HepG2 (cell line): ENCODE measurements around the gene SYT8. TPM values are rescaled to one million over a fixed set of nuclear protein-coding genes. Genes with fewer than 3 reads are reported as not detected.

Experiments
- ATF4 ChIP-seq, 2 experiments: fragments of 450-650 bp in 1 of 2; sonication (generic) in 1 of 2; formaldehyde crosslinking; IDR thresholded peaks; 2 replicates each; pipeline versions ENCODE4 v1.5.0 to v1.8.0; 2020 to 2022; ENCODE audit warnings: mild to moderate bottlenecking in 1 of 2, missing genetic modification reagents in 1 of 2
- CTCF ChIP-seq: sonication (generic); formaldehyde crosslinking; IDR thresholded peaks from 2 replicates; pipeline ENCODE4 v1.5.0; 2020; ENCODE audit warnings: mild to moderate bottlenecking, missing genetic modification reagents, moderate library complexity
- FOXP4 ChIP-seq: sonication (generic); formaldehyde crosslinking; IDR thresholded peaks from 2 replicates; pipeline ENCODE4 v1.4.0; 2020; ENCODE audit warnings: missing genetic modification reagents
- HOXA3 ChIP-seq: sonication (generic); formaldehyde crosslinking; IDR thresholded peaks from 2 replicates; pipeline ENCODE4 v1.5.0; 2020; ENCODE audit warnings: missing genetic modification reagents
- LCORL ChIP-seq, 2 experiments: fragments of 450-650 bp in 1 of 2; sonication (generic) in 1 of 2; formaldehyde crosslinking in 1 of 2; IDR thresholded peaks; 2 replicates each; pipeline versions ENCODE4 v1.5.0 to v1.6.1; 2017 to 2020; ENCODE audit warnings: antibody characterized with exemption in 1 of 2, missing genetic modification reagents in 1 of 2
- NR1H2 ChIP-seq: sonication (generic); formaldehyde crosslinking; IDR thresholded peaks from 2 replicates; pipeline ENCODE4 v1.8.1; 2022; ENCODE audit warnings: low read depth, missing genetic modification reagents, borderline replicate concordance
- PCBP1 ChIP-seq: fragments of 200-400 bp; formaldehyde crosslinking; IDR thresholded peaks from 2 replicates; pipeline ENCODE4 v1.6.1; 2017; ENCODE audit warnings: mild to moderate bottlenecking, low read depth, low read length, borderline replicate concordance
- RBAK ChIP-seq: sonication (generic); formaldehyde crosslinking; IDR thresholded peaks from 2 replicates; pipeline ENCODE4 v1.5.1; 2020; ENCODE audit warnings: mild to moderate bottlenecking, missing genetic modification reagents
- SP2 ChIP-seq: sonication (generic); formaldehyde crosslinking; IDR thresholded peaks from 2 replicates; pipeline ENCODE4 v1.5.1; 2020; ENCODE audit warnings: mild to moderate bottlenecking, missing genetic modification reagents
- TEAD3 ChIP-seq: optimal IDR thresholded peaks from 2 replicates; pipeline ENCODE3; 2016; ENCODE audit warnings: borderline replicate concordance
- ZBTB39 ChIP-seq: sonication (generic); formaldehyde crosslinking; IDR thresholded peaks from 2 replicates; pipeline ENCODE4 v1.5.0; 2020; ENCODE audit warnings: missing genetic modification reagents
- ZBTB8A ChIP-seq: sonication (generic); formaldehyde crosslinking; IDR thresholded peaks from 2 replicates; pipeline ENCODE4 v1.4.0; 2020; ENCODE audit warnings: mild to moderate bottlenecking, low read depth, missing genetic modification reagents, borderline replicate concordance
- ZFP62 ChIP-seq: sonication (generic); formaldehyde crosslinking; IDR thresholded peaks from 2 replicates; pipeline ENCODE4 v1.4.0; 2020; ENCODE audit warnings: missing genetic modification reagents
- ZMYM3 ChIP-seq: sonication (generic); formaldehyde crosslinking; IDR thresholded peaks from 2 replicates; pipeline ENCODE4 v1.5.1; 2020; ENCODE audit warnings: mild to moderate bottlenecking, missing genetic modification reagents
- ZNF263 ChIP-seq: sonication (generic); formaldehyde crosslinking; IDR thresholded peaks from 2 replicates; pipeline ENCODE4 v1.4.0; 2020; ENCODE audit warnings: missing genetic modification reagents
- ZNF550 ChIP-seq: sonication (generic); formaldehyde crosslinking; IDR thresholded peaks from 2 replicates; pipeline ENCODE4 v1.4.0; 2020; ENCODE audit warnings: mild to moderate bottlenecking, missing genetic modification reagents, borderline replicate concordance
- ZNF589 ChIP-seq: sonication (generic); formaldehyde crosslinking; conservative IDR thresholded peaks from 2 replicates; pipeline ENCODE4 v1.8.0; 2022; ENCODE audit warnings: mild to moderate bottlenecking, moderate library complexity, missing genetic modification reagents
- ZNF740 ChIP-seq: sonication (generic); formaldehyde crosslinking; IDR thresholded peaks from 2 replicates; pipeline ENCODE4 v1.4.0; 2020; ENCODE audit warnings: missing genetic modification reagents
- ZNF775 ChIP-seq: sonication (generic); formaldehyde crosslinking; IDR thresholded peaks from 2 replicates; pipeline ENCODE4 v1.4.0; 2020; ENCODE audit warnings: missing genetic modification reagents, mild to moderate bottlenecking, moderate library complexity, borderline replicate concordance
- ZNF83 ChIP-seq: sonication (generic); formaldehyde crosslinking; IDR thresholded peaks from 2 replicates; pipeline ENCODE4 v1.4.0; 2020; ENCODE audit warnings: missing genetic modification reagents, mild to moderate bottlenecking, borderline replicate concordance
- polyA plus RNA-seq, 8 experiments: library from polyadenylated mRNA; depleted of rRNA in 3 of 8; stranded (reverse) in 7 of 8; unstranded in 1 of 8; fragments of >200 nt; fragmentation: Illumina TruSeq in 4 of 8; extraction: Trizol in 4 of 8; gene quantifications; 2 replicates each; pipeline versions ENCODE4 v1.2.1 to v1.2.3, GENCODE V29; 2011 to 2016; ENCODE audit warnings: low read depth in 4 of 8, missing spikeins in 1 of 8, mixed read lengths in 1 of 8; ENCODE audit not compliant: insufficient read depth in 1 of 8
- total RNA-seq, 5 experiments: library from RNA; depleted of rRNA; stranded (reverse); fragments of >200 nt; fragmentation: Illumina TruSeq; extraction: Trizol; gene quantifications; 2 replicates each; pipeline ENCODE4 v1.2.3, GENCODE V29; 2016; ENCODE audit warnings: low read depth in 1 of 5

SYT8 gene
- total and polyA plus RNA-seq, 2 of the 13 experiments (the other 11 are each of a cell fraction or from before 2014, with no cell fraction given), result 0.60 to 2.3 TPM

GRCh38 chr11:1832211-1832919 lies 2.4 kb upstream of the SYT8 start (continued):
- TF ChIP-seq ZBTB8A (CRISPR knock-in tag), result no peak
- TF ChIP-seq FOXP4 (CRISPR knock-in tag), result no peak
- TF ChIP-seq ZNF83 (CRISPR knock-in tag), result peak; percentile 32; the same call in 1 of the 2 replicates
- TF ChIP-seq LCORL (IDR thresholded peaks at IDR 0.05), result no peak
- TF ChIP-seq LCORL (CRISPR knock-in tag; IDR thresholded peaks at IDR 0.05), result peak; percentile 48; the same call in 1 of the 2 replicates
- TF ChIP-seq NR1H2 (CRISPR knock-in tag), result no peak
- TF ChIP-seq HOXA3 (CRISPR knock-in tag), result no peak
- no peak for TF ChIP-seq PCBP1
- peak; percentile 31 for TF ChIP-seq TEAD3 (CRISPR knock-in tag)
- TF ChIP-seq ATF4 (CRISPR knock-in tag; IDR thresholded peaks at IDR 0.05), result no peak
- TF ChIP-seq ZNF589 (CRISPR knock-in tag), result no peak
- TF ChIP-seq ZFP62 (CRISPR knock-in tag), result no peak
- TF ChIP-seq ZBTB39, result no peak
- no peak for TF ChIP-seq ZNF550 (CRISPR knock-in tag)
- TF ChIP-seq RBAK (CRISPR knock-in tag), result no peak
- no peak for TF ChIP-seq ZNF775 (CRISPR knock-in tag)
- peak; percentile 95 for TF ChIP-seq CTCF (CRISPR knock-in tag)
- no peak for TF ChIP-seq ZMYM3
- no peak for TF ChIP-seq ZNF263 (CRISPR knock-in tag)
- TF ChIP-seq SP2, result no peak
- TF ChIP-seq ZNF740 (CRISPR knock-in tag), result no peak
